ENCODE data around the gene TTLL11.

DNA sequence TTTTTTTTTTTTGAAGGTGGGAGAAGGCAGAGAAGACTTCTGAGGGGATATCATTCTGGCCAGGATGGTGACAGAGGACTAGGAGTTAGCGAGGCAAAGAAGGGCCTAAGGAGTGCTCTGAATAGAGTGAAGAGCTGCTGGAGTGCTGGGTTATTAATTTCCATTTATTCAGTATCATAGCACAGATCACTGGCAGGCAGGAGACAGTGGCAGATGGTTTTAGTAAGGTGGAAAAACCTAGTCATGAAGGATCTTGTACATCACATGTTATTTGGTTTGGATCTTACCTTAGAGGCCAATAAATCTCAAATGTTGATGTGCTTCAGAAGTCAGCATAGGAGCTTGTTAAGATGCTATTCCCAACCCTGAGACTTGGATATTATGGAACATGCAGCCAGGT, 165.5 kb downstream of the TTLL11 start:
- TF ChIP-seq GATA3 (IDR thresholded peaks at IDR 0.05; ENCODE audit: low read depth, low read length) (no peak), GATA2 (IDR thresholded peaks at IDR 0.05; ENCODE audit: low read depth, low read length) (no peak)

Data from SH-SY5Y (cell line).